ENCODE measurements around the gene SRPX2.
"Not testable (repeated sequence)": the region's sequence is repeated elsewhere in the genome, so short reads cannot be mapped to it uniquely, and the experiment has no call there.

Gene SRPX2

GRCh38 chrX:100719139-100719538 lies 75.1 kb downstream of the SRPX2 start:
- H3K27ac ChIP-seq (ENCODE audit: low read depth, low read length), result no peak overlapping the region
- H3K4me3 ChIP-seq (ENCODE audit: low read depth in 1 of 5, low read length in 5 of 5), result no peak overlapping the region
- no peaks in the 10 kb centered on the region for H3K27me3 ChIP-seq (ENCODE audit: control insufficient read depth in 5 of 5, insufficient read depth in 4 of 5, low read length in 5 of 5)
- no peaks in the 10 kb centered on the region for H3K36me3 ChIP-seq (ENCODE audit: control insufficient read depth in 5 of 5, insufficient read depth in 5 of 5, low read length in 5 of 5)
- H3K4me1 ChIP-seq (ENCODE audit: control insufficient read depth in 5 of 5, insufficient read depth in 5 of 5, low read length in 5 of 5), result no peaks in the 10 kb centered on the region
- no peaks in the 10 kb centered on the region for H3K9me3 ChIP-seq (ENCODE audit: control insufficient read depth in 5 of 5, low read length in 5 of 5)
- H3K9ac ChIP-seq (ENCODE audit: low read length in 5 of 5), result no peak overlapping the region

- Histone ChIP-seq H3K9me3 (ENCODE audit: control insufficient read depth in 5 of 5, low read length in 5 of 5) (no peaks in the 10 kb centered on the region), H3K27ac (ENCODE audit: low read depth, low read length) (no peak overlapping the region), H3K27me3 (ENCODE audit: control insufficient read depth in 5 of 5, insufficient read depth in 4 of 5, low read length in 5 of 5) (no peaks in the 10 kb centered on the region), H3K4me3 (ENCODE audit: low read depth in 1 of 5, low read length in 5 of 5) (no peak overlapping the region), H3K36me3 (ENCODE audit: control insufficient read depth in 5 of 5, insufficient read depth in 5 of 5, low read length in 5 of 5) (no peaks in the 10 kb centered on the region), H3K4me1 (ENCODE audit: control insufficient read depth in 5 of 5, insufficient read depth in 5 of 5, low read length in 5 of 5) (no peaks in the 10 kb centered on the region), H3K9ac (ENCODE audit: low read length in 5 of 5) (no peak overlapping the region)
These were observed 76.3 kb downstream of the SRPX2 start for GRCh38 chrX:100720301-100720700.

- H3K27ac ChIP-seq (ENCODE audit: low read depth, low read length), result no peak overlapping the region
- H3K9me3 ChIP-seq (ENCODE audit: control insufficient read depth in 5 of 5, low read length in 5 of 5), result no peaks in the 10 kb centered on the region
- no peak overlapping the region for H3K4me3 ChIP-seq (ENCODE audit: low read depth in 1 of 5, low read length in 5 of 5)
- no peaks in the 10 kb centered on the region for H3K27me3 ChIP-seq (ENCODE audit: control insufficient read depth in 5 of 5, insufficient read depth in 4 of 5, low read length in 5 of 5)
- no peaks in the 10 kb centered on the region for H3K36me3 ChIP-seq (ENCODE audit: control insufficient read depth in 5 of 5, insufficient read depth in 5 of 5, low read length in 5 of 5)
- no peak overlapping the region for H3K9ac ChIP-seq (ENCODE audit: low read length in 5 of 5)
- H3K4me1 ChIP-seq (ENCODE audit: control insufficient read depth in 5 of 5, insufficient read depth in 5 of 5, low read length in 5 of 5), result no peaks in the 10 kb centered on the region
These were observed 77.3 kb downstream of the SRPX2 start for GRCh38 chrX:100721328-100721727.

- H3K4me1 ChIP-seq (ENCODE audit: control insufficient read depth in 5 of 5, insufficient read depth in 5 of 5, low read length in 5 of 5); H3K9ac ChIP-seq (ENCODE audit: low read length in 5 of 5); H3K27ac ChIP-seq (ENCODE audit: low read depth, low read length); H3K4me3 ChIP-seq (ENCODE audit: low read depth in 1 of 5, low read length in 5 of 5); H3K36me3 ChIP-seq (ENCODE audit: control insufficient read depth in 5 of 5, insufficient read depth in 5 of 5, low read length in 5 of 5); H3K27me3 ChIP-seq (ENCODE audit: control insufficient read depth in 5 of 5, insufficient read depth in 4 of 5, low read length in 5 of 5); H3K9me3 ChIP-seq (ENCODE audit: control insufficient read depth in 5 of 5, low read length in 5 of 5): not testable (repeated sequence)
These were observed 80.0 kb downstream of the SRPX2 start for GRCh38 chrX:100724006-100724405.

Data from subcutaneous abdominal adipose tissue (tissue), 5 donors.